Thyroid gland (tissue), 4 donors: ENCODE results near the gene LRRC74B.

Experiments
- POLR2A ChIP-seq, 2 donors: fragments of 450-650 bp; IDR thresholded peaks; one replicate each; pipeline ENCODE4 v1.6.1; 2017; ENCODE audit warnings: antibody characterized with exemption in 2 of 2, mild to moderate bottlenecking in 2 of 2, moderate library complexity in 1 of 2
- TF ChIP-seq, protein P1 (sequence below), 6 experiments: fragments of 200-600 bp in 3 of 6; fragments of 450-650 bp in 3 of 6; sonication (generic) in 3 of 6; IDR thresholded peaks; one replicate each; pipeline ENCODE4 v1.5.1; 2016 to 2019; ENCODE audit warnings: antibody characterized with exemption in 6 of 6, mild to moderate bottlenecking in 2 of 6, inconsistent platforms in 1 of 6, moderate library complexity in 1 of 6

DNA sequence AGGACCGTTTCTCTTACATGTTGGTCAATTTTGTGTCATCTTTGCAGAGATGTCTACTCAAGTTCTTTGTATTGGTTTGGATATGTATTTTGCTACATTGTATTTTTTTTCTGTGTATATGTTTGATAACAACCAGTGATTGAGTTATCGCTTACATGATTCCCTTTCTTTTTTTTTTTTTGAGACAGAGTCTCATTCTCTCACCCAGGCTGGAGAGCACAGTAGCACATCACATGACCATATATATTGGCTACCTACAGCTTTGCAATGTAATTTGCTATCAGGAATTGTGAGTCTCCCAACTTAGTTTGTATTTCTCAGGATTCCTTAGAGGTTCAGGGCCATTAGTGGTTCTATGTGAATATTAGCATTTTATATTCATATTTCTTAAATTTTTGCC lies 59.5 kb downstream of the LRRC74B start:
- TF ChIP-seq, protein P1, sequence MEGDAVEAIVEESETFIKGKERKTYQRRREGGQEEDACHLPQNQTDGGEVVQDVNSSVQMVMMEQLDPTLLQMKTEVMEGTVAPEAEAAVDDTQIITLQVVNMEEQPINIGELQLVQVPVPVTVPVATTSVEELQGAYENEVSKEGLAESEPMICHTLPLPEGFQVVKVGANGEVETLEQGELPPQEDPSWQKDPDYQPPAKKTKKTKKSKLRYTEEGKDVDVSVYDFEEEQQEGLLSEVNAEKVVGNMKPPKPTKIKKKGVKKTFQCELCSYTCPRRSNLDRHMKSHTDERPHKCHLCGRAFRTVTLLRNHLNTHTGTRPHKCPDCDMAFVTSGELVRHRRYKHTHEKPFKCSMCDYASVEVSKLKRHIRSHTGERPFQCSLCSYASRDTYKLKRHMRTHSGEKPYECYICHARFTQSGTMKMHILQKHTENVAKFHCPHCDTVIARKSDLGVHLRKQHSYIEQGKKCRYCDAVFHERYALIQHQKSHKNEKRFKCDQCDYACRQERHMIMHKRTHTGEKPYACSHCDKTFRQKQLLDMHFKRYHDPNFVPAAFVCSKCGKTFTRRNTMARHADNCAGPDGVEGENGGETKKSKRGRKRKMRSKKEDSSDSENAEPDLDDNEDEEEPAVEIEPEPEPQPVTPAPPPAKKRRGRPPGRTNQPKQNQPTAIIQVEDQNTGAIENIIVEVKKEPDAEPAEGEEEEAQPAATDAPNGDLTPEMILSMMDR (IDR thresholded peaks at IDR 0.05), result no peak
- TF ChIP-seq POLR2A (IDR thresholded peaks at IDR 0.05), result no peak
